Endothelial cell of umbilical vein (primary cell): ENCODE data around the gene KIF25.

Source experiments
- EZH2 ChIP-seq: IDR thresholded peaks from 2 replicates; pipeline ENCODE4 v1.6.1; 2012; ENCODE audit warnings: borderline replicate concordance, low read depth, mild to moderate bottlenecking, moderate library complexity, low read length, inconsistent platforms; ENCODE audit not compliant: severe bottlenecking
- FOS ChIP-seq: IDR thresholded peaks from 2 replicates; pipeline ENCODE4 v1.6.1; 2011; ENCODE audit warnings: mild to moderate bottlenecking, low read length, moderate library complexity, borderline replicate concordance; ENCODE audit not compliant: insufficient read depth
- GATA2 ChIP-seq: IDR thresholded peaks from 2 replicates; pipeline ENCODE4 v1.7.0; 2011; ENCODE audit warnings: low read depth, mild to moderate bottlenecking, moderate library complexity, mixed read lengths, low read length; ENCODE audit not compliant: insufficient read length, insufficient read depth
- JUN ChIP-seq: IDR thresholded peaks from 2 replicates; pipeline ENCODE4 v1.6.1; 2011; ENCODE audit warnings: borderline replicate concordance, low read depth; ENCODE audit not compliant: insufficient read length, insufficient read depth
- MYC ChIP-seq: IDR thresholded peaks from one replicate; pipeline ENCODE4 v1.6.1; 2011; ENCODE audit warnings: mild to moderate bottlenecking, low read depth, low read length
- POLR2A ChIP-seq: IDR thresholded peaks from 2 replicates; pipeline ENCODE4 v1.6.1; 2012; ENCODE audit warnings: low read depth, mild to moderate bottlenecking, control low read depth, low read length
- POLR2AphosphoS5 ChIP-seq: IDR thresholded peaks from 2 replicates; pipeline ENCODE4 v1.6.1; 2012; ENCODE audit warnings: low read depth, mild to moderate bottlenecking, control low read depth, low read length, moderate library complexity; ENCODE audit not compliant: insufficient read depth
- TF ChIP-seq, protein P1 (sequence below), 2 donors: IDR thresholded peaks; 1 replicate in 1 of 2; 2 replicates in 1 of 2; pipeline ENCODE4 v1.5.1; 2011; ENCODE audit warnings: low read length in 2 of 2, mild to moderate bottlenecking in 2 of 2, moderate library complexity in 2 of 2, control low read depth in 1 of 2, inconsistent platforms in 1 of 2, low read depth in 1 of 2; ENCODE audit not compliant: insufficient read depth in 1 of 2; ENCODE audit errors: extremely low read depth in 1 of 2
- TF ChIP-seq, protein P2 (sequence below): IDR thresholded peaks from 2 replicates; pipeline ENCODE4 v1.6.1; 2011; ENCODE audit not compliant: insufficient read depth, insufficient read length

DNA sequence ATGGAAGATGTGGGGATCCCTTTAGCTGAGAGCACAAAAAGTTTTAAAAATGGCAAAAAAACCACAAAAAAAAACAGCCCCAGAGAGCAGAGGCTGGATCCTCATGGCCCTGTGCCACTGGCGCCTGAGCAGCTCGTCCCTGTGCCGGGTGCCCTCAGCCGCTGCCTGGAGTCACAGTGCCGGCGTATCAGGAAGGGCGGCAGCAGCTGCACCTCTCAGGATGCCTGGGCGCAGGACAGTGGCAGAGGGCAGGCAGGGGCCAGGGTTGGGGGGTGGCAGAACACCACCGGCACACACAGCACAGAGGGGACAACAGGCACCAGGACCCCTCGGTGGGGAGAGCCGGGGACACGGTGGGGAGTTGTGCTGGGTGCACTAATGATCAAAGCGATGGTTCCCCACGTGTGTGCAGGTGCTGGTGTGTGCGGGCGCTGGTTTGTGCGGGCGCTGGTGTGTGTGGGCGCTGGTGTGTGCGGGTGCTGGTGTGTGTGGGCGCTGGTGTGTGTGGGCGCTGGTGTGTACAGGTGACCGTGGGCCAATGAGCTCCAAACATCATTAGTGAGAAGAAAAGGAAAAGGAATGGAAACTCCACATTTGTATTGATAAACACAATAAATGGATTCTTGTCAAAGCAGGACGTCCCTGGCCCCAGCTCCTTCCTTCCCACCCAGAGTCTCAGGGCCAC lies 83.1 kb downstream of the KIF25 start:
- TF ChIP-seq, protein P1, sequence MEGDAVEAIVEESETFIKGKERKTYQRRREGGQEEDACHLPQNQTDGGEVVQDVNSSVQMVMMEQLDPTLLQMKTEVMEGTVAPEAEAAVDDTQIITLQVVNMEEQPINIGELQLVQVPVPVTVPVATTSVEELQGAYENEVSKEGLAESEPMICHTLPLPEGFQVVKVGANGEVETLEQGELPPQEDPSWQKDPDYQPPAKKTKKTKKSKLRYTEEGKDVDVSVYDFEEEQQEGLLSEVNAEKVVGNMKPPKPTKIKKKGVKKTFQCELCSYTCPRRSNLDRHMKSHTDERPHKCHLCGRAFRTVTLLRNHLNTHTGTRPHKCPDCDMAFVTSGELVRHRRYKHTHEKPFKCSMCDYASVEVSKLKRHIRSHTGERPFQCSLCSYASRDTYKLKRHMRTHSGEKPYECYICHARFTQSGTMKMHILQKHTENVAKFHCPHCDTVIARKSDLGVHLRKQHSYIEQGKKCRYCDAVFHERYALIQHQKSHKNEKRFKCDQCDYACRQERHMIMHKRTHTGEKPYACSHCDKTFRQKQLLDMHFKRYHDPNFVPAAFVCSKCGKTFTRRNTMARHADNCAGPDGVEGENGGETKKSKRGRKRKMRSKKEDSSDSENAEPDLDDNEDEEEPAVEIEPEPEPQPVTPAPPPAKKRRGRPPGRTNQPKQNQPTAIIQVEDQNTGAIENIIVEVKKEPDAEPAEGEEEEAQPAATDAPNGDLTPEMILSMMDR (IDR thresholded peaks at IDR 0.05; ENCODE audit: extremely low read depth in 1 of 2, insufficient read depth in 1 of 2, low read depth in 1 of 2, low read length in 2 of 2) = no peak
- TF ChIP-seq POLR2A = no peak
- no peak for TF ChIP-seq EZH2
- TF ChIP-seq POLR2AphosphoS5 = no peak
- TF ChIP-seq JUN = no peak
- TF ChIP-seq MYC = no peak
- TF ChIP-seq, protein P2, sequence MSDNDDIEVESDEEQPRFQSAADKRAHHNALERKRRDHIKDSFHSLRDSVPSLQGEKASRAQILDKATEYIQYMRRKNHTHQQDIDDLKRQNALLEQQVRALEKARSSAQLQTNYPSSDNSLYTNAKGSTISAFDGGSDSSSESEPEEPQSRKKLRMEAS = no peak
- no peak for TF ChIP-seq FOS
- TF ChIP-seq GATA2 = no peak
